ENCODE results near the gene PRKAR1B.
"Not testable (repeated sequence)": the region's sequence is repeated elsewhere in the genome, so short reads cannot be mapped to it uniquely, and the experiment has no call there.

PRKAR1B gene

DNA sequence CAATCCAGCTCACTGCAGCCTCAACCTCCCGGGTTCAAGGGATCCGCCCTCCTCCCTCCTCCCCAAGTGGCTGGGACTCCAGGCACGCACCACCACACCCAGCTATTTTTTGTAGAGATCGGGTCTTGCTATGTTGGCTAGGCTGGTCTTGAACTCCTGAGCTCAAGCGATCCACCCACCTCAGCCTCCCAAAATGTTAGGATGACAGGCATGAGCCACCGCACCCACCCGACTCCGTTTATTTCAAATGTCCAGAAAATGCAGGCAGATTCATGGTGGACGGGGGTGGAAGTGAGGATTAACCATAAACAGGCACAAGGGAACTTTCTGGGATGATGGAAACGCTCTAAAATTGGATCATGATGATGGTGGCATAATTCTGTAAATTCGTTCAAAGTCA, 85.1 kb downstream of the PRKAR1B start:
- no peak for DNase-seq (ENCODE audit: low read depth)
- TF ChIP-seq, protein P1, sequence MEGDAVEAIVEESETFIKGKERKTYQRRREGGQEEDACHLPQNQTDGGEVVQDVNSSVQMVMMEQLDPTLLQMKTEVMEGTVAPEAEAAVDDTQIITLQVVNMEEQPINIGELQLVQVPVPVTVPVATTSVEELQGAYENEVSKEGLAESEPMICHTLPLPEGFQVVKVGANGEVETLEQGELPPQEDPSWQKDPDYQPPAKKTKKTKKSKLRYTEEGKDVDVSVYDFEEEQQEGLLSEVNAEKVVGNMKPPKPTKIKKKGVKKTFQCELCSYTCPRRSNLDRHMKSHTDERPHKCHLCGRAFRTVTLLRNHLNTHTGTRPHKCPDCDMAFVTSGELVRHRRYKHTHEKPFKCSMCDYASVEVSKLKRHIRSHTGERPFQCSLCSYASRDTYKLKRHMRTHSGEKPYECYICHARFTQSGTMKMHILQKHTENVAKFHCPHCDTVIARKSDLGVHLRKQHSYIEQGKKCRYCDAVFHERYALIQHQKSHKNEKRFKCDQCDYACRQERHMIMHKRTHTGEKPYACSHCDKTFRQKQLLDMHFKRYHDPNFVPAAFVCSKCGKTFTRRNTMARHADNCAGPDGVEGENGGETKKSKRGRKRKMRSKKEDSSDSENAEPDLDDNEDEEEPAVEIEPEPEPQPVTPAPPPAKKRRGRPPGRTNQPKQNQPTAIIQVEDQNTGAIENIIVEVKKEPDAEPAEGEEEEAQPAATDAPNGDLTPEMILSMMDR (conservative IDR thresholded peaks at IDR 0.05; ENCODE audit: low read length) = no peak
- no peak overlapping the region for H3K4me3 ChIP-seq (ENCODE audit: low read length)

DNA sequence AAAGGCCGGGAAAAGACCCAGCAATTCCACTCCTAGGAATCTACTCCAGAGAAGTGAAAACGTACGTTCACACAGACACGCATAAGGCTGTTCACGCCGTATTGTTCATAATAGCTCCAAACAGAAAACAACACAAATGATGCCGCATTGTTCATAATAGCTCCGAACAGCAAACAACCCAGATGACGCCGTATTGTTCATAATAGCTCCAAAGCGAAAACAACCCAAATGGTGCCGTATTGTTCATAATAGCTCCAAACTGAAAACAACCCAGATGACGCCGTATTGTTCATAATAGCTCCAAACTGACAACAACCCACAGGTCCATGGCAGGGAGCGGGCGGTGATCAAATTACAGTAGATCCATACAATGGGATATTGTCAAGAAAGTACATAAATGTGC, 85.8 kb downstream of the PRKAR1B start:
- H3K4me3 ChIP-seq (ENCODE audit: low read length) = no peak overlapping the region
- no peak for DNase-seq (ENCODE audit: low read depth)
- TF ChIP-seq, protein P1 (conservative IDR thresholded peaks at IDR 0.05; ENCODE audit: low read length) = no peak

DNA sequence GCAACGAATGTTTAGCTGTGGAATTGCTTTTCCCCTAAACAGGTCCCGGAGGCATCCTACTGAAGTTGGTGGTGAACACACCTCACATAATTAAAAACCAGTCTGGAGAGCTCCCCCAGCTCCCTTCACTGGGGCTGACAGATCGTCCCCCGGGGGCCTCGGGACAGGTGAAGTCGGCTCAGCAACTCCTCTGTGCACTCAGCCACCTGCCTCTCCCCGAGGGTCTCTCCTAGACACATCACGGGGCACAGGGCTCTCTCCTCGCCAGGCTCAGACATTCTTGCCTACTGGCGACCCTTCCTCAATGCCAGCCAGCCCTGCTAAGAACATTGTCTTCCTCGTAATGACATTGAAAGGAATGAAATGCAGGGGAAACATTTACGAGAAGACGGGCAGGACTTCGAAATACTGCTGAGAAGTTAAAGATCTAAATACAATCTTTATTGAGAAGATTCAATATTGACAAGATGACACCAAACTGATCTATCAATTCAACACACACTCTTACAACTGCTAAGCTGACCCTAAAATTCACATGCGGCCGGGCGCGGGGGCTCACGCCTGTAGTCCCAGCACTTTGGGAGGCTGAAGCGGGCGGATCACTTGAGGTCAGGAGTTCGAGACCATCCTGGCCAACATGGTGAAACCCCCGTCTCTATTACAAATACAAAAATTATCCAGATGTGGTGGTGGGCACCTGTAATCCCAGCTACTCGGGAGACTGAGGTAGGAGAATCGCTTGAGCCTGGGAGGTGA, 88.6 kb downstream of the PRKAR1B start:
- H3K4me3 ChIP-seq (ENCODE audit: low read length) = no peak overlapping the region
- TF ChIP-seq, protein P1 (conservative IDR thresholded peaks at IDR 0.05; ENCODE audit: low read length) = no peak
- no peak for DNase-seq (ENCODE audit: low read depth)

DNA sequence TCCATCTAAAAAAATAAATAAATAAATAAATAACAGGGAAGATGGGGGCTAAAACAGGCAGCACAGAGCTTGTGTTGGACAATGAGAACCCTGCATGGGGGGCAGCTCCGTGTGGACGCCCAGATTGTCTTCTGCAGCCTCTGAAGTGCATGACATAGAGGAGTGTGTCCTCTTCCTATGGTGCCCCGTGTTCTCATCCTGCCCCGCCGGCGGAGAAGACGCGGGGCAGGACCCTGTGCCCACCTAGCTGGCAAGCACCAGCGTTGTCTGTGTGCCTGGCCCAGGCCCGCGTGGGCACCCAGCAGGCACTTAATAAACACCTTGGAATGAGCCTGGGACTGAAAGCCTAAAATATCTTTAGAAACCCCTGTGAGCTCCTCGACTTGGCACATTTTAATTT, 89.3 kb downstream of the PRKAR1B start:
- DNase-seq (ENCODE audit: low read depth) = no peak
- TF ChIP-seq, protein P1 (conservative IDR thresholded peaks at IDR 0.05; ENCODE audit: low read length) = no peak
- no peak overlapping the region for H3K4me3 ChIP-seq (ENCODE audit: low read length)

DNA sequence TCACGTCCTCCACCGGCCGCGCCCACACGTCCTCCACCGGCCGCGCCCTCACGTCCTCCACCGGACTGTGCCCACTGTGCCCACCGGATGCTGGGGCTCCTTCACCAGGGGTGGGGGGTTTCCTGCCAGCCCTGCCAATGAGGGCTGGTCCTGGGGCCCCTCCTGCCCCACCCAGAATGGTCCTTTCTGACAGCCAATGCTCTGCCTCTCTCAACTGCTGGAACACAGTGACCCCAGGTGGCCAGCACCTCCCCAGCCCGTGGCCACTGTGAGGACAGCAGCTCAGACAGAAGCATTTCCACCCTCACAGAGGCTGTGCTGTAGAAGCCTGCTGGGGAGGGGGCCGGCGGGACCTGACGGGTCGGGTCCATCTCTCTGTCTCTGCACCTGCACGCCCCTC, 90.7 kb downstream of the PRKAR1B start:
- TF ChIP-seq, protein P1 (conservative IDR thresholded peaks at IDR 0.05; ENCODE audit: low read length) = peak; percentile 51
- peak; percentile 10 for DNase-seq (ENCODE audit: low read depth)

DNA sequence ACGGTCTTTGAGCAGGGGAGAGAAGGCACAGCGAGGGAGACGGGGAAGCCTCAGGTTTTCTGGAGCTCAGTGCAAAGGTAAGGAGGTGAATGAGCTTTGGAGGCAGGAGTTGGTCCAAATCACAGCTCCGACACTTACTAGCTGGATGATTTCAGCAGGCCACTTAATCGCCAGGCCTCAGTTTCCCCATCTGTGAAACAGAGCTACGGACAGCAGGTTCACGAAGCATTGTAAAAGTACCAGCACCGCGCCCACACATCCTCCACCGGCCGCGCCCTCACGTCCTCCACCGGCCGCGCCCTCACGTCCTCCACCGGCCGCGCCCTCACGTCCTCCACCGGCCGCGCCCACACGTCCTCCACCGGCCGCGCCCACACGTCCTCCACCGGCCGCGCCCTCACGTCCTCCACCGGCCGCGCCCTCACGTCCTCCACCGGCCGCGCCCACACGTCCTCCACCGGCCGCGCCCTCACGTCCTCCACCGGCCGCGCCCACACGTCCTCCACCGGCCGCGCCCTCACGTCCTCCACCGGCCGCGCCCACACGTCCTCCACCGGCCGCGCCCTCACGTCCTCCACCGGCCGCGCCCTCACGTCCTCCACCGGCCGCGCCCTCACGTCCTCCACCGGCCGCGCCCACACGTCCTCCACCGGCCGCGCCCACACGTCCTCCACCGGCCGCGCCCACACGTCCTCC, 91.2 kb downstream of the PRKAR1B start:
- not testable (repeated sequence) for H3K4me3 ChIP-seq (ENCODE audit: low read length); DNase-seq (ENCODE audit: low read depth)

More for the DNA sequence above, 90.7 kb downstream of the PRKAR1B start:
- H3K4me3 ChIP-seq (ENCODE audit: low read length) = no peak overlapping the region

DNA sequence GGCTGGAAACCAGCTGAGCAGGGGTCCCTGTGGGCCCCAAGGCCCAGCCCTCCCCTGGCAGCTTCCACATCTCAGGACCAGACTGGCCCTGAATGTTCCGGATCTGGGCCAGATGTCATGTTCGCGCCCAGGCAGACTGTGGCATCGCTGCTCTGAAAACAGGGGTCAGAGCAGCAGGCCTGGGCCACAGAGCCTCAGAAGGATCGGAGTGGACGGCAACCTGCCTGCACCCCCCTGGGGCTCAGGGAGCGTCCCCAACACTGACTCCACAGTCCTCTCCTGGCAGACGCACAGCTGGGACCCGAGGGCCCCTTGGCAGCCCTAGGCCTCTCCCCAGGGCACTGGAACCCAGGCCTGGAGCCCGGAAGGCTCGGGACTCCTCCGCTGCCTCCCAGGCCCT, 91.9 kb downstream of the PRKAR1B start:
- H3K4me3 ChIP-seq (ENCODE audit: low read length) = no peak overlapping the region
- DNase-seq (ENCODE audit: low read depth) = no peak
- TF ChIP-seq, protein P1 (conservative IDR thresholded peaks at IDR 0.05; ENCODE audit: low read length) = no peak

Measured in AG10803 (cell line).